Keratinocyte (primary cell): ENCODE measurements around the gene FAM174B. TPM values are rescaled to one million over a fixed set of nuclear protein-coding genes. Genes with fewer than 3 reads are reported as not detected.

Experiments used
- DNase-seq: peaks from one replicate; pipeline ENCODE4 v3.0.0-alpha.2; 2011; ENCODE audit warnings: low read depth, missing footprints, low spot score
- FAIRE-seq: peaks from 2 replicates; lab custom pipeline; 2011; peaks lifted over from hg19 to GRCh38; lab: Jason Lieb, UNC
- H2AFZ ChIP-seq: 2 replicates; pipeline ENCODE4 v1.6.0; 2012; ENCODE audit warnings: low read length, control low read depth, inconsistent platforms; ENCODE audit not compliant: control insufficient read depth
- H3K27ac ChIP-seq: 2 replicates; pipeline ENCODE4 v1.5.1; 2011; ENCODE audit warnings: low read length; ENCODE audit not compliant: control insufficient read depth, insufficient read depth
- H3K27me3 ChIP-seq: 3 replicates; pipeline ENCODE4 v1.6.0; 2011; ENCODE audit warnings: low read length; ENCODE audit not compliant: control insufficient read depth, insufficient read depth; ENCODE audit errors: extremely low read depth
- H3K36me3 ChIP-seq, 2 experiments: 2 replicates in 1 of 2; 3 replicates in 1 of 2; pipeline ENCODE4 v1.5.1; 2011; ENCODE audit warnings: low read length in 2 of 2, mild to moderate bottlenecking in 1 of 2; ENCODE audit not compliant: control insufficient read depth in 2 of 2, insufficient read depth in 2 of 2; ENCODE audit errors: extremely low read depth in 1 of 2
- H3K4me1 ChIP-seq: 3 replicates; pipeline ENCODE4 v1.5.1; 2011; ENCODE audit warnings: low read length; ENCODE audit not compliant: control insufficient read depth, insufficient read depth; ENCODE audit errors: extremely low read depth
- H3K4me2 ChIP-seq: 3 replicates; pipeline ENCODE4 v1.6.0; 2011; ENCODE audit warnings: low read depth, low read length; ENCODE audit not compliant: control insufficient read depth, insufficient read depth; ENCODE audit errors: extremely low read depth
- H3K4me3 ChIP-seq, 3 experiments: fragments of 200-600 bp in 1 of 3; sonication (generic) in 1 of 3; 2 replicates in 2 of 3; 3 replicates in 1 of 3; pipeline ENCODE4 v1.5.1; 2011 to 2016; ENCODE audit warnings: low read length in 3 of 3, mild to moderate bottlenecking in 3 of 3, control low read depth in 2 of 3, inconsistent platforms in 1 of 3, low read depth in 1 of 3, mixed read lengths in 1 of 3, mixed run types in 1 of 3, moderate library complexity in 1 of 3; ENCODE audit not compliant: control insufficient read depth in 2 of 3, insufficient read depth in 2 of 3; ENCODE audit errors: extremely low read depth in 1 of 3
- H3K79me2 ChIP-seq: 2 replicates; pipeline ENCODE4 v1.6.0; 2012; ENCODE audit warnings: low read length; ENCODE audit not compliant: control insufficient read depth, insufficient read depth
- H3K9ac ChIP-seq: 3 replicates; pipeline ENCODE4 v1.6.0; 2011; ENCODE audit warnings: low read length; ENCODE audit not compliant: control insufficient read depth, insufficient read depth; ENCODE audit errors: extremely low read depth
- H3K9me1 ChIP-seq: 3 replicates; pipeline ENCODE4 v1.6.0; 2011; ENCODE audit warnings: low read length; ENCODE audit not compliant: control insufficient read depth, insufficient read depth; ENCODE audit errors: extremely low read depth
- H3K9me3 ChIP-seq: 2 replicates; pipeline ENCODE4 v1.5.1; 2012; ENCODE audit warnings: low read depth, low read length; ENCODE audit not compliant: control insufficient read depth
- H4K20me1 ChIP-seq: 3 replicates; pipeline ENCODE4 v1.6.0; 2011; ENCODE audit warnings: low read length; ENCODE audit not compliant: control insufficient read depth, insufficient read depth; ENCODE audit errors: extremely low read depth
- EZH2 ChIP-seq: IDR thresholded peaks from one replicate; pipeline ENCODE4 v1.6.1; 2012; ENCODE audit warnings: inconsistent platforms, mild to moderate bottlenecking, low read length, moderate library complexity
- dilution Hi-C: fragments of 300-500 bp; cut with MboI; formaldehyde crosslinking; loops from one replicate; pipeline ENCODE4 v1.7.0; 2020; ENCODE audit warnings: low sequenced_read_pairs; ENCODE audit not compliant: extremely low pct_ligation_motif_present
- polyA plus RNA-seq, 5 experiments: library from polyadenylated mRNA; depleted of rRNA in 3 of 5; stranded (reverse) in 3 of 5; stranded (forward) in 1 of 5; unstranded in 1 of 5; fragments of >200 nt; gene quantifications; 1 replicate in 1 of 5; 2 replicates in 3 of 5; 3 replicates in 1 of 5; pipeline versions ENCODE4 v1.2.1 to v1.2.3, GENCODE V29; 2011 to 2012; ENCODE audit warnings: missing spikeins in 2 of 5, low read depth in 1 of 5, low replicate concordance in 1 of 5
- TF ChIP-seq, protein P1 (sequence below), 3 experiments: IDR thresholded peaks in 1 of 3; conservative IDR thresholded peaks in 1 of 3; optimal IDR thresholded peaks in 1 of 3; 2 replicates in 2 of 3; 3 replicates in 1 of 3; pipeline versions ENCODE3 to v1.5.1; 2011; ENCODE audit warnings: low read length in 3 of 3, mild to moderate bottlenecking in 3 of 3, moderate library complexity in 2 of 3, control low read depth in 1 of 3, inconsistent platforms in 1 of 3; ENCODE audit not compliant: insufficient read depth in 2 of 3; ENCODE audit errors: extremely low read depth in 1 of 3

Gene FAM174B
- polyA plus RNA-seq, 1 donor (not counting 4 experiments of a cell fraction or from before 2014, with no cell fraction given): 0.73 TPM

DNA sequence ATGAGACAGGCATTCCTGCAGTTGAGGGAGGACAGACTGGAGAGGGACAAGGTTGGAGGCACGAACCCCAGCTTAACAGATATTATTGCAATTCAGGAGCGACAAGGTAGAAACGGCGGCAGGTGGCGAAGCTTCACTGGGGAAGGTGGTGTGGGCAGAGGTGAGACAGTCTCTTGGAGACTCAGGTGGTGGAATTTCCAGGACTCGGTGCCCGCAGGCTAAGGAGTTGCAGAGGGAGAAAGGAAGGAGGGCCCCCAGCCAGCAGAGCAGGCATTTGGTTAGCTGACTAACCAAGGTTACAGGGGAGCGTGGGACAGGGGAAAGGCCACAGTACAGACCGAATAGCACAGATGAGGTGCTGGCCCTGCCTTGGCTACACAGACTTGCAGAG, 3.0 kb downstream of the FAM174B start:
- Histone ChIP-seq H3K79me2 (no peaks in the 10 kb centered on the region), H3K4me2 (no peak overlapping the region), H2AFZ (no peak overlapping the region), H4K20me1 (no peaks in the 10 kb centered on the region), H3K27ac (no peak overlapping the region), H3K27me3 (peaks cover 30% of the 10 kb centered on the region), H3K9me3 (no peaks in the 10 kb centered on the region), H3K4me3 (no peak overlapping the region), H3K4me1 (no peaks in the 10 kb centered on the region), H3K36me3 (no peaks in the 10 kb centered on the region), H3K9me1 (no peaks in the 10 kb centered on the region), H3K9ac (no peak overlapping the region)
- dilution Hi-C loops: no loop called here
- DNase-seq (no peak), FAIRE-seq (no peak)
- no peak for TF ChIP-seq EZH2
- TF ChIP-seq, protein P1, sequence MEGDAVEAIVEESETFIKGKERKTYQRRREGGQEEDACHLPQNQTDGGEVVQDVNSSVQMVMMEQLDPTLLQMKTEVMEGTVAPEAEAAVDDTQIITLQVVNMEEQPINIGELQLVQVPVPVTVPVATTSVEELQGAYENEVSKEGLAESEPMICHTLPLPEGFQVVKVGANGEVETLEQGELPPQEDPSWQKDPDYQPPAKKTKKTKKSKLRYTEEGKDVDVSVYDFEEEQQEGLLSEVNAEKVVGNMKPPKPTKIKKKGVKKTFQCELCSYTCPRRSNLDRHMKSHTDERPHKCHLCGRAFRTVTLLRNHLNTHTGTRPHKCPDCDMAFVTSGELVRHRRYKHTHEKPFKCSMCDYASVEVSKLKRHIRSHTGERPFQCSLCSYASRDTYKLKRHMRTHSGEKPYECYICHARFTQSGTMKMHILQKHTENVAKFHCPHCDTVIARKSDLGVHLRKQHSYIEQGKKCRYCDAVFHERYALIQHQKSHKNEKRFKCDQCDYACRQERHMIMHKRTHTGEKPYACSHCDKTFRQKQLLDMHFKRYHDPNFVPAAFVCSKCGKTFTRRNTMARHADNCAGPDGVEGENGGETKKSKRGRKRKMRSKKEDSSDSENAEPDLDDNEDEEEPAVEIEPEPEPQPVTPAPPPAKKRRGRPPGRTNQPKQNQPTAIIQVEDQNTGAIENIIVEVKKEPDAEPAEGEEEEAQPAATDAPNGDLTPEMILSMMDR (optimal IDR thresholded peaks at IDR 0.05 in 1 of 3, IDR thresholded peaks at IDR 0.05 in 1 of 3, conservative IDR thresholded peaks at IDR 0.05 in 1 of 3; ENCODE audit: extremely low read depth in 1 of 3, insufficient read depth in 2 of 3, low read length in 3 of 3): no peak

GRCh38 chr15:92651877-92652575, 3.5 kb downstream of the FAM174B start:
- no peak for FAIRE-seq
- dilution Hi-C loops: no loop called here
- no peak overlapping the region for H3K9ac ChIP-seq
- no peaks in the 10 kb centered on the region for H3K36me3 ChIP-seq
- no peak for TF ChIP-seq EZH2
- TF ChIP-seq, protein P1 (optimal IDR thresholded peaks at IDR 0.05 in 1 of 3, IDR thresholded peaks at IDR 0.05 in 1 of 3, conservative IDR thresholded peaks at IDR 0.05 in 1 of 3; ENCODE audit: extremely low read depth in 1 of 3, insufficient read depth in 2 of 3, low read length in 3 of 3): no peak
- H2AFZ ChIP-seq: no peak overlapping the region
- no peaks in the 10 kb centered on the region for H4K20me1 ChIP-seq
- DNase-seq: no peak
- H3K79me2 ChIP-seq: no peaks in the 10 kb centered on the region
- no peak overlapping the region for H3K4me2 ChIP-seq
- H3K27ac ChIP-seq: no peak overlapping the region
- H3K4me1 ChIP-seq: no peaks in the 10 kb centered on the region
- no peak overlapping the region for H3K4me3 ChIP-seq
- peaks cover 29% of the 10 kb centered on the region for H3K27me3 ChIP-seq
- no peaks in the 10 kb centered on the region for H3K9me3 ChIP-seq
- no peaks in the 10 kb centered on the region for H3K9me1 ChIP-seq
